Right ventricle myocardium superior (tissue), 1 donor: Measurements from ENCODE around the gene LCLAT1. TPM values are rescaled to one million over a fixed set of nuclear protein-coding genes. Genes with fewer than 3 reads are reported as not detected.
"Not testable (repeated sequence)": the region's sequence is repeated elsewhere in the genome, so short reads cannot be mapped to it uniquely, and the experiment has no call there.

Source experiments
- ATAC-seq: fragments of 200-7000 bp; cut with Tn5 transposase; one replicate; pipeline ENCODE4 v1.9.1; 2020; ENCODE audit warnings: mild to moderate bottlenecking; ENCODE audit not compliant: poor library complexity
- DNase-seq: peaks from one replicate; pipeline ENCODE4 v3.0.0-alpha.2; 2020
- intact Hi-C: fragments of 100-400 bp; cut with DNase I; formaldehyde crosslinking; loops from one replicate; pipeline ENCODE4 v1.11.2; 2022
- total RNA-seq: library from RNA; stranded (reverse); fragmentation: NEBNext Ultra II Directional; extraction: Animal tissue kit (Norgen Biotek cat#: 25700); gene quantifications from one replicate; pipeline ENCODE4 v1.2.1, GENCODE V29; 2021
- donor health status: DM: no; HTN: yes; CAD: no; lungs with severe emphysema.

Gene LCLAT1
- total RNA-seq, 1 donor from 2014 or later: 26.3 TPM

DNA sequence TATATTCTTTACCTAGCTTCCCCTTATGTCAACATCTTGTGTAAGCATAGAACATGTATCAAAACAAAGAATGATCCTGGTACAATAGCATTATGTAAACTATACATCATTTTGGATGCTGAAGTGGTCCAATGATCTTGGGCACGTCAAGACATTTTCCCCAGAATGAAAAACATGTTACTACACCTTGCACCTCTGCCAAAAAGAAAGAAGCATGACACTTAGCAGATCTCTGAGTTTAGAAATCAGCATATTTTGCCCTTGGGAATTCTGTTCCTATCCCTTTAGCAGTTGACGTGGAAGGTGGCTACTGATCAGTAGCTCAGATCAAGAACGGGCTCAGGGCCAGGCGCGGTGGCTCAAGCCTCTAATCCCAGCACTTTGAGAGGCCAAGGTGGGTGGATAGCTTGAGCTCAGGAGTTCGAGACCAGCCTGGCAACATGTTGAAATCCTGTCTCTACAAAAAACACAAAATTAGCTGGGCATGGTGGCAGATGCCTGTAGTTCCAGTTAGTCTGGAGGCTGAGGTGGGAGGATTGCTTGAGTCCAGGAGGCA is 1.7 kb upstream of the LCLAT1 start:
- ATAC-seq (no peak), DNase-seq (no peak)
- intact Hi-C loops: loop anchor here (10.0 kb wide), 2 partner anchors 111 to 249 kb away; no protein-coding TSS in a partner anchor

DNA sequence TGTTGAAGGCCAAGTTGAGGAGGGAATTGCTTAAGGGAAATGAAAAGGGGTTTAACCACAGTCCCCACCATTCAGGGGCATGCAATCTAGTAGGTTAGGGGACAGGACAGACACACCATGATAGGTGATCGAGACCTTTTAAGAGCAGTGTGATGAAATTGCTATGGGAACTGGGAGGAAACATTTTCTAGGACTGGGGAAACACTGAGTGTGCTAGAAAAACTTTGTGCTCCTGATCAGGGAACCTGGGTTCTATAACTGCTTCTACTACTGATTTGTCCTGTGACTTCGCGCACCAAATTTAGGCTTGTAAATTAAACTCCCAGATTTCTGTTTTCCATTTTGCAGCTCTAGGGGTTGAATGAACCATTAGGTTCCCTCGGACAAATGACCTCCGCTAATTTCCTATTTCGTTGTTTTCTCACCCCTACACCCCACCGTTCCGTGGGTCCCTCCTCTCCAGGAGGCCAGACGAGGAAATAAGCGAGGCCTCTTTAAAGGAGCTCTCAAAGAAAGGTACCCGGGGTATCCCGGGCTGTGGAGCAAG is 371 bp upstream of the LCLAT1 start:
- intact Hi-C loops: loop anchor here (10.0 kb wide), 2 partner anchors 112 to 248 kb away; no protein-coding TSS in a partner anchor
- ATAC-seq: no peak

DNA sequence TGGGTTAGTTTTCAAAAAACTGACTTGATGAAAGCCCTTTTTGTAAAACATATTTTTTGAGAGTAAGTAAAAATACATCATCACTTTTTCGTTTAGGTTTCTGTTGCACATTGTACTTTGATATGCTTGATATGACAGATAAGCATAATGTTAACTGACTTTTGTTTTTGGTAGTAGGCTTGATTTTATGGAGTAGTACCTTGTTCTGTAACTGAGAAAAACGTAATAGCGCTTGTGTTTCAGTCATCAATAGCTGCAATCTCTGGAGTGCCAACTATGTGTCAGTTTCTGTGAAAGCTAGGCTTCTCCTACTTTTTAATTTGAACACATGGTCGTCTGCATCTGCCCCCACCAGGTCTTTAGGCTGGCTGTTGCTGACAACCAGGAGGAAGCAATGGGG is 1.3 kb downstream of the LCLAT1 start:
- ATAC-seq (no peak), DNase-seq (no peak)
- intact Hi-C loops: loop anchor here (10.0 kb wide), 2 partner anchors 114 to 246 kb away; no protein-coding TSS in a partner anchor

More for the DNA sequence above, 371 bp upstream of the LCLAT1 start:
- DNase-seq: no peak

DNA sequence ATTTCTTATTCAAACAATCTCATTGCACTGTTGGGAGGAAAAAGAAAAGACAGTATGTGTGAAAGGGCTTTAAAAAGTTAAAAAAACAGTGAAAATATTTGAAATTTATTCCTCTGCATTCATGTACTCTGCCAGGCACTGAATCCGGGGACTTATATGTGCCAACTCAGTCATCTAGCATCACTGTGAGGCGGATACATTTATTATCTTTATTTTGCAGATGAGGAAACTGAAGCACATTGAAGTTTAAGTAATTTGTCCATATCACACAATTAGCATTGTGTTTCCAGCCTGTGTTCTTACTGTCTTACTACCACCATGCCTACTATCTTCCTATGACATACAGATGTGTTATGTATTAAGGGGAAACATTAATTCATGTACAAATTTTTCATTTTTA is 1.8 kb downstream of the LCLAT1 start:
- ATAC-seq (no peak), DNase-seq (no peak)
- intact Hi-C loops: loop anchor here (10.0 kb wide), 2 partner anchors 114 to 246 kb away; no protein-coding TSS in a partner anchor

DNA sequence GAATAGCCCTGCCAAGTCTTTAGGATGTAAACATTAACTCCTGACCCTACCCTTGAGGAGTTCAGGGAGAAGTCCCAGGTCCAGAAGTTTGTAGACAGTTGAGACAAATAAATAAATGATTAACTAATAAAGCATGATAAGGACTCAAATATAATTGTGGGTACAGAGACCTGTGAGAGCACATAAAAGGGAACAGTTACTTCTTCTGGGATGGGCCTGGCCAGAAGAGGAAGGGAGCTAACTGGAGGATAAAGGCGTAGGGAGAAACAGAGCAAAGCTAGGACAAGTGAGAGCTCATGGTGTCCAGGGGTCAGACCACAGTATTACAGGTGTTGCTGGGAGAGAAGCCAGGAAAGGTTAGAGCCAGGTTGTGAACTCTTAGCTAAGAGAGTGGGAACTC is 3.0 kb downstream of the LCLAT1 start:
- ATAC-seq: no peak
- intact Hi-C loops: loop anchor here (10.0 kb wide), 1 partner anchor 235 kb away; no protein-coding TSS in a partner anchor
- no peak for DNase-seq

DNA sequence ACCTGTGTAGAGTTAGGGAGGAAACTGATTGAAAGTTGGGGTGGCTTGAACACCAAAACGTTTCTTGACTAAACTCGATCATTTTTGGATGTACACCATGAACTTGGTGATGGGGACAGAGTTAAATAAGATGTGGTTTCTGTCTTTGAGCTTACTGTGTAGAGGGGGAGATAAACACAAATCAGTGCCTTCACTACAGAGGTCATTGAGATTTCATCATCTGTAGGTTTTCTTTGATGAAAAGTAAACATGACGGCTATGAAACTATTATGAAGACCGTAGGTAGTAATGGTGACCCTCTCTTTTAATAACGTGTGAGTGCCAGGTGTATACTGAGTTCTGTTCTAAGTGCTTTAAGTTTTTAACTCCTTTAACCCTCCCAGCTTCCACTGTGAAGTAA is 6.5 kb downstream of the LCLAT1 start:
- DNase-seq (no peak), ATAC-seq (no peak)
- intact Hi-C loops: loop anchor here (10.0 kb wide), 1 partner anchor 239 kb away; no protein-coding TSS in a partner anchor

DNA sequence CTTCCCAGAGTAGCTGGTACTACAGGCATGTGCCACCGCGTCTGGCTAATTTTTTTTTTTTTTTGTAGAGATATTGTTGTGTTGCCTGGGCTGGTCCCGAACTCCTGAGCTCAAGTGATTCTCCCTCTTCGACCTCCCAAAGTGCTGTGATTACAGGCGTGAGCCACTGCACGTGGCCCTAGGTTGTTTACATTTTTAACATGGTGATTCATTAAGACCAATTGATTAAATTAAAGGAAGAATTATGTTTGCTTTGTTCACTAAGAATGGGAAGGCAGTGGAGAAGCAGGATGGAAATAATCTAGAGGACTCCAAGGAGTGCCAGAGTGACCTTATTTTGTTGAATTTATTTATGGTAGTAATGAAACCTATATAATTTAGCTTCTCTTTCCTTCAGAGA is 7.5 kb downstream of the LCLAT1 start:
- intact Hi-C loops: loop anchor here (10.0 kb wide), 1 partner anchor 240 kb away; no protein-coding TSS in a partner anchor
- no peak for ATAC-seq
- no peak for DNase-seq

DNA sequence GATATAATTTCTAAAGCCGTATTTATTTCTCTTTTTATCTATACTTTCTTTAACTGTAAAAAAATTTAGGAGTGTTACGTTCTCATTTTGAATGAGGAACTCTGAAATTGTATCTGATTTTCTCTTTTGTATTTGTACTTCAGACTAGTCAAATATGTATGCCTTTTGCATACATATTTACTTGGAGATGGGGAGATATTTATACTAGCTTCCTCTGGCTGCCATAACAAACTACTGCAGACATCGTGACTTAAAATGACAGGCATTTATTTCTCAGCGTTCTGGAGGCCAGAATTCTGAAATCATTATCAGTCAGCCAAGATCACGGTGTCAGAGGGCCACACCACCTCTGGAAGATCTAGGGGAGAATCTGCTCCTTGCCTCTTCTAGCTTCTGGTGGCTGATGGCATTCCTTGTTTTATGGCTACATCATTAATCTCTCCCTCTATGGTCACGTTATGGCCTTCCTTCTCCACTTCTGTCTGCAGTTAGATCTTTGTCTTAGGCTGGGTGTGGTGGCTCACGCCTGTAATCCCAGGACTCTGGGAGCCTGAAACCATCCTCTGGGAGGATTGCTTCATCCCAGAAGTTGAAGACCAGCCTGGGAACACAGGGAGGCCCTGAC is 8.2 kb downstream of the LCLAT1 start:
- DNase-seq (no peak), ATAC-seq (no peak)
- intact Hi-C loops: loop anchor here (10.0 kb wide), 1 partner anchor 240 kb away; no protein-coding TSS in a partner anchor

DNA sequence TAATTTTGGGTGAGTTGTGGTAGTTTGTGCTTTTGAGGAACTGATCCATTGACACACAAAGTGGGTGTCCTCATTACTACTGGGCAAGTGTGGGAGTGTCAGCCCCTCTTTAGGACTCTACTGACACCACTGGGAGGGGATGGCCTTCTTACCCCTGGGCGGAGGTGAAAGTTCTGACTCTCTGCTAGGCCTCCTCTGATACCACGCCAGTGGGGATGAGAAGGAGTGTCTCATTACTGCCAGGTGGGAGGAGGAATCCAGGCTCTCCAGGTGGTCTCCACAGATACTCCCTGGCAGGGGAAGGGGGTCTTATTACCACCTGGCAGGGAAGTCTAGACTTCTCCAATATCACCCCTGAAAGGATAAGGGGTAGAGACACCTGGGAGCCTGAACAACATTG is 9.1 kb downstream of the LCLAT1 start:
- no peak for DNase-seq
- intact Hi-C loops: loop anchor here (10.0 kb wide), 1 partner anchor 241 kb away; no protein-coding TSS in a partner anchor
- ATAC-seq: no peak

DNA sequence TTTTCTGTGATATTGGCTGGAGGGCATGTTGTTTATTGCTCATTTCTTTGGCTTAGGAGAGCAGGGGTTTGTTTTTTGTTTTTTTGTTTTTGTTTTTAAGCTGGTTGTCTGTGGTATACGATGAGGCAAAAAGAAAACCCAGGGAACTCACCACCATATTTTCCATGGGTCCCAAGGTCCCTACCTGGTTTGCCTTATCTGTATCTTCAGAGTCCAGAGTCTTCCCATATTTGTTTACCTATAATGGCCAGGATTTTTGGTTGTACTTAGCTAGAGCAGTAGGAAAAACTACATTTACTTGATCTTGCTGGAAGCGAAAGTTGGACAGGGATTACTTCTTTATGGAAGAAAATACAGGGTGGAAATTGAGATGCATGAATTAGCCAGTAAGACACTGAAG is 9.5 kb downstream of the LCLAT1 start:
- DNase-seq (no peak), ATAC-seq (no peak)
- intact Hi-C loops: loop anchor here (10.0 kb wide), 1 partner anchor 242 kb away; no protein-coding TSS in a partner anchor

DNA sequence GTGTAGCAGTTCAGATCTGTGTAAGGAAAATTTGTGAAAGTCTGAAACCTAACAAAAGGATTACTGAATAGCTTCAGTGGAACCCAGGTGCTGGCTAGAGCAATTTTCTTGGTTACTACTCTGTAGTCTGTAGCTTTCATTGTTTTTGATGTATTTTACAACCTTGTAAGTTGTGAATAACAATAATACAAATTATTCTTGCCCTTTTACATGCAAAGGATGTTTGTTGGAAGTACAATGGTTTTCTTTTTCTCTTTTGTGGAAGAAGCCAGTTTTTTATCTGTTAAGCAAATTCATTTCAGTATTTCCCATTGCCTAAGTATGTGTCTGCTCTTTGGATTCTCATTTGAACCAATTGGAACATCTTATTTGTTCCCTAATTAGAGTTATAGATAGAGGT is 10.2 kb downstream of the LCLAT1 start:
- intact Hi-C loops: loop anchor here (10.0 kb wide), 1 partner anchor 242 kb away; no protein-coding TSS in a partner anchor
- ATAC-seq (no peak), DNase-seq (no peak)

DNA sequence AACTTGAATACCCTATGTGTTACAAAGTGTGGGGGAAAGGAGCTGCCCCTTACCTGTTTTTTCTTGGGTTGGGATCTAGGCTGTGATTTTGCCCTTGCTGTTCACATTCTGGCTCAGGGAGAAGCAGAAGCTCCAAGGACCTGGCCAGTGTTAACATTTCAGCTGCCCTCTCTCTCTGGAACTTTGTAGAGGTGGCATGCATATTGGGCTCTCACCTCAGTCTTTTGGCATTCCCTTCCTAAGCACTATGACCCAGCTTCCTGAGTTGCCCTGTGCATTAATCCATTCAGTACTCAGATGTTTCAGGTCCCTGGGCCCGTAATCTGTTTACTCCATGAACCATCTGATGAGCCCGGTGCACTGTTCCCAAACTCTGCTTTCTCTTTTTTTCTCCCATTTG is 12.1 kb downstream of the LCLAT1 start:
- DNase-seq (no peak), ATAC-seq (peak; percentile 59)
- intact Hi-C loops: loop anchor here (10.0 kb wide), 1 partner anchor 244 kb away; no protein-coding TSS in a partner anchor

DNA sequence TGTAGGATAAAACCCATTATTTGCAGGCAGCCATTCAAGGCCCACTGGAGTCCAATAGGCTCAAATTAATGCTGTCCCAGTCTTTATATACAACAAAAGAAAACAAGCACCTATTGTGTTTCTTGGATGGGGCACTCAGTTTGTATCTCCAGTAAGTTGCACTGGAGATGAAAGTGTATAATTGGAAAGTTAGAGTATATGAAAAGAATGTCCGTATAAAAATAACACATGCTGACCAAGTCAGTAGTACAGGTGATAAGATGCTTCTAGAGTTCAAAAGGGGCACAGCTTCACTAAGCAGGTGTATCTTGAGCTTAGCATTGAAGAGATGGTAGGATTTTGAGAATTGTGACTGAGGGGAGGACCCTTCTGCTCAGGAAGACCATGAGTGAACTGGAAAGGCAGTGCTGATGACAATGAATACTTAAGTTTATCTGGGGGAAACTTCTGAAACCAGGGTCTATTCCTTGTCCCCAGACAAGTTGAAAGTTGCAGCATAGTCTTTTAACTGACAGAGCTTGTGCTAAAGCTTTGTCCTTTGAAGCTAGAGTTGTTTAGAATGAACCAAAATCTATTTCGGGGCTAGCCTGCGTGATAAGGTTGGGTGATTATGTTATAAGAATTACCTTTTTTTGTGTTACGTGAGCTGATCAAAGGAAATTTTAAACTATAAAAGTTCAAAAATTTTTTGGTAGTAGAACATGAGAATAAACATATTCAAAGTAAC is 15.2 kb downstream of the LCLAT1 start:
- ATAC-seq (peak; percentile 63), DNase-seq (no peak)
- intact Hi-C loops: no loop called here

DNA sequence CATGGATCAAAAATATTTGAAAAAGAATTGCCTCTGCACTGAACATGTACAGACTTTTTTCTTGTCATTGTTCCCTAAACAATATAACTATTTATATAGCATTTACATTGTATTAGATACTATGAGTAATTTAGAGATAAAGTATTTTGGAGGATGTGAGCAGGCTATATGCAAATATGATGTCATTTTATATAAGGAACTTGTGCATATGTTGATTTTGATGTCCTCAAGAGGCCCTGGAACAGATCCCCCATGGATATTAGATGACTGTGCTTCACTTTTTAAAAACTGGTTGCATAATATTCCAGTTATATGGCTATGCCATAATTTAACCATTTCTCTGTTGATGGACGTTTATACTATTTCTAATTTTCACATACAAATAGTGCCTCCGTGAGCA is 16.5 kb downstream of the LCLAT1 start:
- intact Hi-C loops: no loop called here
- ATAC-seq: no peak
- DNase-seq: no peak

DNA sequence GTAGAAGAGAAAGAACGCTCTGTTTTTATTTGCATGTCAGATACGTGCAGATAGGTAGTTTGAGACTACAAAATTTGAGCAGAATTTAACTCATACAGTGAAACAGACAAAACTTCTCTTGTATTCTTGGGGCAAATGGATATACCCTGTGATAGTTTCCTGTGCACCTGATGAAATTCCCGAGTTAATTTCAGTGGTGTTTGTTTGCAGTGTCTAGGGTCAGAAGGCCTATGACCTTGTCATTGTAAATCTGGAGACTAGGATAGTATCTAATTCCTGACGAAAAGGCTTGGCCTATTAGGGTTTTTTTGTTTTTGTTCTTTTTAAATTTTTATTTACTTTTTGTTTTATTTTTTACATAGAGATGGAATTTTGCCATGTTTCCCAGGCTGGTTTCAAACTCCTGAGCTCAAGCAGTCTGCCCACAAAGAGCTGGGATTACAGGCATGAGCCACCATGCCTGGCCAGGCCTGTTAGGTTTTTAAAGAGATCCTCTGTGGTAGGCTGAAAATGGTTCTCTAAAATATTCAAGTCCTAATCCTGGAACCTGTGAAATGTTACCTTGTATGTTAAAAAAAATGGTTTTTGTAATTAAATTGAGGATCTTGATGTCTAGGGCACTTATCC is 17.6 kb downstream of the LCLAT1 start:
- no peak for ATAC-seq
- intact Hi-C loops: no loop called here
- no peak for DNase-seq

DNA sequence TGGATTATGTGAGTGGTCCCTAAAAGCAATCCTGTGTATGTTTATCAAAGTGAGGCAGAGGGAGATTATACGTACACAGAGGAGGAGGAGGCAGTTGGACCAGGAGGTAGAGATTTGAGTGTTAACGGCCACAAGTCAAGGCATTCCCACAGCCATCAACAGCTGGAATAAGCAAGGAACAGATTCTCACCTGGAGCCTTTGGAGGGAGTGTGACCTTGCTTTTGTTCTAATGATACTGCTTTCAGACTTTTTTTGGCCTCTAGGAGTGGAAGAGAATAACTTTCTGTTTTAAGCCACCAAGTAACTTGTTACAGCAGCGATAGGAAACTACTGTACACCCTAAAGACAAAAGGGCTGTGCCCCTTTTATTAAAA is 18.1 kb downstream of the LCLAT1 start:
- ATAC-seq (peak; percentile 24), DNase-seq (no peak)
- intact Hi-C loops: no loop called here

DNA sequence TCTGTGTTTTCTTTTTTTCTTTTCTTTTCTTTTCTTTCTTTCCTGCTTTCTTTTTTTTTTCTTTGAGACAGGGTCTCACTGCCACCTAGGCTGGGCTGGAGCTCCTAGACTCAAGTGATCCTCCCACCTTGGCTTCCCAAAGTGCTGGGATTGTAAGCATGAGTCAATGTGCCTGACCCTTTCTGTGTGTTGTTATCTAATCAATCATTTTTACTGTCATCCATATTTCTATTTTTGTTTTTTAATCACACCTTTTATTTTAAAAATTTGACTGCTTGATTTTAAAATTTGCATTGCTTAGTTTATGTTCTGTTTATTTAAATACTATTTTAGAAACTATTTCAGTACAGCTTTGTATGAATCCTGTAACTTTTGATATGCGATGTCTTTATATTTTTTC is 19.2 kb downstream of the LCLAT1 start:
- DNase-seq: no peak
- no peak for ATAC-seq
- intact Hi-C loops: no loop called here

DNA sequence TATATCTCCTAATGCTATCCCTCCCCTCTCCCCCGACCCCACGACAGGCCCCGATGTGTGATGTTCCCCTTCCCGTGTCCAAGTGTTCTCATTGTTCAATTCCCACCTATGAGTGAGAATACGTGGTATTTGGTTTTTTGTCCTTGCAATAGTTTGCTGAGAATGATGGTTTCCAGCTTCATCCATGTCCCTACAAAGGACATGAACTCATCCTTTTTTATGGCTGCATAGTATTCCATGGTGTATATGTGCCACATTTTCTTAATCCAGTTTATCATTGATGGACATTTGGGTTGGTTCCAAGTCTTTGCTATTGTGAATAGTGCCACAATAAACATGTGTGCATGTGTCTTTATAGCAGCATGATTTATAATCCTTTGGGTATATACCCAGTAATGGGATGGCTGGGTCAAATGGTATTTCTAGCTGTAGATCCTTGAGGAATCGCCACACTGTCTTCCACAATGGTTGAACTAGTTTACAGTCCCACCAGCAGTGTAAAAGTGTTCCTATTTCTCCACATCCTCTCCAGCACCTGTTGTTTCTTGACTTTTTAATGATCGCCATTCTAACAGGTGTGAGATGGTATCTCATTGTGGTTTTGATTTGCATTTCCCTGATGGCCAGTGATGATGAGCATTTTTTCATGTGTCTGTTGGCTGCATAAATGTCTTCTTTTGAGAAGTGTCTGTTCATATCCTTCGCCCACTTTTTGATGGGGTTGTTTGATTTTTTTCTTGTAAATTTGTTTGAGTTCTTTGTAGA is 20.2 kb downstream of the LCLAT1 start:
- intact Hi-C loops, ATAC-seq, DNase-seq: not testable (repeated sequence)
